ENCODE data around the gene APBB1IP.
"Not testable (repeated sequence)": the region's sequence is repeated elsewhere in the genome, so short reads cannot be mapped to it uniquely, and the experiment has no call there.

Gene APBB1IP

GRCh38 chr10:26441491-26442214, 3.5 kb downstream of the APBB1IP start:
- no peak for DNase-seq

GRCh38 chr10:26445411-26446031, 7.4 kb downstream of the APBB1IP start:
- no peak for DNase-seq

DNA sequence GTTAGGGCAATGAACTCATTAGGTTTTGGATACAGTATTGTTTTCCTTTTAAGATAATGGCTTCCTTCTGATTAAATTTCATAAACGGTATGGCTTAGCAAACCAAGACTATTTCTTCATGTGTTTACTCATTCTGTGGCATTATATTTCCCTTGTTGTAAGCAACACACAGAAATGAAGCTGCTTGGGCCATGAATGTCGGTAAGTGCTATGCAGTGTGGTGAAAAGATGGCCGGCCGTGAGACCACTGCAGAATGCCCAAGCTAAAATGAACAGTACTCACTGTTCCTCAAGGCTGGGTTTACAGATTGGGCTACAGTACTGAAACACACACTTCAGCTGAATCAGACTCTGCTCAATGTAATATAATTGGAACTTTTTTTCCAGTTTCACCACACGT, 8.1 kb downstream of the APBB1IP start:
- DNase-seq = no peak

DNA sequence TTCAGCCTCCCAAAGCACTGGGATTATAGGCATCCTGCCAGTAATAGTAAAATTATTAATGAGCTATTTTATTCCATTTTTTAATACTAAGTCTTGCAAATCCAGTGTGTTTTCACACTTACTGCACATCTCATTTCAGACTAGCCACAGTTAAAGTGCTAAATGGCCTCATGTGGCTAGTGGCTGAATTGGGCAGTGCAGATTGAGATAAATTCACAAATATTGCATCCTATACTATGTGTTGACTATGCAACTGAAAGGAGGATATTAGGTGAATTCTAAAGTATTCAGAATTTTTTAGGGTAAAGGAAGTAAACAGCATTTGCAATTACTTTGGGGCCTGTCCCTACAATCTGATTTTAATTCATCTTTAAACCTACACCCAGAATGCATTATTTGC, 10.2 kb downstream of the APBB1IP start:
- no peak for DNase-seq

DNA sequence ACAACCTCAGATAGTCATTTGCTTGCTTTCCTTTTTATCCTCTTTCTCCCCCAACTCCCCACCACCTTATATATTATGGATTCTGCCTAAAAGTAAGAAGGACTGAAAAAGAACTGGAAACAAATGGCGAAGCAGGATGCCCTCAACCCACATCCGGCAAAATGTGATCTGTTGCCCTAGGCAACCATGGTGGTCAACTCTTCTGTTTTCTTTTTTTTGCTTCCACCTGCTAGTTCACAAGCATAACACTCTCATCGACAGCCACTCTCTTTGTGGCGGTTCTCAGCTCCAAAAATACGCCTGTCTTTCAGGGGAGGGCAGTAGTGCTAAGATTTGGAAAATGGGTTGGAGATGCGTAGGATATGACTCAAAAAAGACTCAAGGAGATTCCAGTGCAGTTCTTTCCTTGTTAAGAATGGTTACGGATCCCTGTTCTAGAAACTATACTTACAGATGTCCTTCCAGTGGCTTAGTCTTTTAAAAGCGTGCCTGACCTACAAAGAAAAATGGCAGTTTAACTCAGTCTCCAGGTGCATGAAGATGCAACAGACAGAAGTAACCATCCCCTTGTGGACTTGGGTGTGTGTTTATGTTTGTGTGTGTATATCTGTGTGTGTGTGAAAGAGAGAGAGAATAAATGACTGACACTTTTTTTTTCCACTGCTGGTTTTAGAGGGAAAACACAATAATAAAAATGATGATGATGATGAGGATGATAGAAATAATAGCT, 10.7 kb downstream of the APBB1IP start:
- DNase-seq = no peak

GRCh38 chr10:26449726-26450125, 11.6 kb downstream of the APBB1IP start:
- no peak for DNase-seq

DNA sequence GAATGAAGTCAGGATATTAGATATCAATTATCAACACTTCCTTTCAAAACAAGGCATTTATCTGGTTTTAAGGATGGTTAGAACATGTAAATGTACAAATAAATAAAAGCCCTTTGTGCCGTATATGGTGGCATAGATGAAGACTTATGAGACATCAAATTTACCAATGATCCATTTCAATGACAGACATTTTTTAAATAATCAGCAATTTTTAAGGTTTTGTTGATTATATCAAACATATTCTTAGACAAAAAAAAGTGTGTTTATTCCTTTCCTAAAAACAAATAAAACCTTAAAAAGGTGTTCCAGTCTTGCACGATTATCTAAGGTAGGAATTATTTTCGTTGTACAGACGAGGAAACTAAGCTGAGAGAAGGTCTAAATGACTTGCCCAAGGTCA, 13.8 kb downstream of the APBB1IP start:
- no peak for DNase-seq

DNA sequence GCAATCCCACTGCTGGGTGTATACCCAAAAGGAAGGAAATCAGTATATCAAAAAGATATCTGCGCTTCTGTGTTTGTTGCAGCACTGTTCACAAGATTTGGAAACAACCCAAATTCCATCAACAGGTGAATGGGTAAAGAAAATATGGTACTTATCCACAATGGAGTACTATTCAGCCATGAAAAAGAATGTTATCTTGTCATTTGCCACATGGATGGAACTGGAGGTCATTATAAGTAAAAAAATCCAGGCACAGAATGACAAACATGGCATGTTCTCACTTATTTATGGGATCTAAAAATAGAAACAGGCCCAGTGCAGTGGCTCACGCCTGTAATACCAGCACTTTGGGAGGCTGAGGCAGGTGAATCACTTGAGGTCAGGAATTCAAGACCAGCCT, 15.7 kb downstream of the APBB1IP start:
- no peak for DNase-seq

DNA sequence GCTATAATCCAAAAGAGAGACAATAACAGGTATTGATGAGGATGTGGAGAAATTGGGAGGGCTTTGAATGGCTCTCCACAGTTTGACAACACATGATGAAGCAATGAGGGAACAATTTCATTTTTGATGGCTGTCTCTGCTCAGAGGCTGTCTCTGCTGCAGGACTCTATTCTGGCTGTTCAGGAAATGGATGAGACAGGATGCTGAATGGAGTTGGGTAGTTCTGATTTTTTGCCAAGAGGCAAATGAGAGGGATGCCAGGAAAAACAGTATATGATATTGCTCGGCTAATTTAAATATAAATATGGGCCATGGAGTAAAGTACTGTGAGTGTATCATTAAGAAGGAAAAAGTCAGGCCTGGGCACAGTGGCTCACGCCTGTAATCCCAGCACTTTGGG, 16.8 kb downstream of the APBB1IP start:
- no peak for DNase-seq

DNA sequence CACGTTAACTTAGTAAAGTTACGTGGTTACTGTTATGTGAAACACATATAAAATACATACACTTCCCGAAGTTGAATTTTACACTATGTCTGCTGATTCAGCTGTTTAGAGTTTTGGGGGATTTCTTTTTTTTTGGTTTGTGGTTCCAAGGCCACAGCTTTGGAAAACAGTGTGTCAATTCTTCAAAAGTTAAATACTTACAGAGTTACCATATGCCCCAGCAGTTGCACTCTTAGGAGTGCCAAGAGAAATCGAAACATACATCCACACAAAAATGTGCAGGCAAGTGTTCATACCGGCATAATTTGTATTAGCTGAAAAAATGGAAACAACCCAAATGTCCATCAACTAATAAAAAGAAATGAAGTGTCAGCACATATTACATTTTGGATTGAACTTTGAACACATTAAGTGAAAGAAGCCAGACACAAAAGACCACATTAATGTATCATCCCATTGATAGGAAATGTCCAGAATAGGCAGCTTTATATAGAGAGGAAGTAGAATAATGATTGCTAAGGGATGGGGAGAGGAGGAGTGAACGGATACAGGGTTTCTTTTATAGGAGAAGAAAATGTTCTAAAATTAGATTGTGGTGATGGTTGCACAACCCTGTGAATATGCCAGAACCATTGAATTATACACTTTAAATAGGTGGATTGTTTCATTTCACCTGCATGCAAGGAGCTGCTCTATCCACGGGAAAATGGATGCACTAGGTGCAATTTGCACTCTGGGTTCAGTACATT, 17.6 kb downstream of the APBB1IP start:
- DNase-seq = no peak

- DNase-seq = no peak
Observed at GRCh38 chr10:26457088-26457487, 18.9 kb downstream of the APBB1IP start.

DNA sequence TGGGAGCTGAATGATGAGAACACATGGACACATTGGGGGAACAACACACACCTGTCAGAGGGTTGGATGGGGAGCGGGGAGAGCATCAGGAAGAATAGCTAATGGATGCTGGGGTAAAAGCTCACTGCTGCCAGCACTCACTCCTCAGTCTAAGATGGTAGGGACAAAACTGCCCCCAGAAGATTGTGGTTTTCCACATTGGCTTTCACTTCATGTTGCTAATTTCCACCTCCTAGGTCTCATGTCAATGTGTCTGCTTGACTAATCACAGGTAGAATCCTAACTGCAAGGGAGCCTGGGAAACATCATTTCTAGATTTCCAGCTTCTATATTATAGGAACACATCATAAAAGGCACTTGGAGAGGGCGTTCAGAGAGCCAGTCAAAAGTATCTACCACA, 22.6 kb downstream of the APBB1IP start:
- DNase-seq = no peak

- DNase-seq = no peak
Observed at GRCh38 chr10:26463986-26464385, 25.8 kb downstream of the APBB1IP start.

DNA sequence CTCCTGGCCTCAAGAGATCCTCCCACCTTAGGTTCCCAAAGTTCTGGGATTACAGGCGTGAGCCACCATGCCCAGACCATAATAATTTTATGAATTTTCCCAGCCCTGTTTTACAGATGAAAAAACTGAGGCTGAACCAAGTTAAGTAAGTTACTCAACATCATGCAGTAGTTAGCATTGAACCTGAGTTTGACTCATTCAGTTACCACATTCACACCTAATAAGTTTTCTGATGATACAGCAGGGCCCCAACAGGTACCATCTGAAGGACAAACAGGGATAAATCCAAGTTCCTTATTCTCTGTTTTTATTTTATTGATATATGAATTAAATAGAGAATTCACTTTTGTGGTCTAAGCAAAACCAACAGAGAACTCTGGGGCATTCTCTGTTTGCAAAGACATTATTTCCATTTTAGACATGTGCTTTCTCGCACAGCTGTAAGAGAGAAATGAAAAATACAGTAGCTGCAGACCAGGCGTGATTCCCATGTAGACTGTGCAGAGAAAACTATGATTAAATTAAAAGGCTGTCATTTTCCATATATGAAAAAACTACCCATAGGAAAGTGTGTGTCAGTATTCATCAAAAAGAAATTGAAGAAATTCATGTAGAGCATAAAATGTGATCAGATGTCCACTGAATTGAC, 26.6 kb downstream of the APBB1IP start:
- no peak for DNase-seq

- not testable (repeated sequence) for DNase-seq
Observed at GRCh38 chr10:26466531-26466930, 28.4 kb downstream of the APBB1IP start.

GRCh38 chr10:26467639-26468038, 29.5 kb downstream of the APBB1IP start:
- DNase-seq = no peak

DNA sequence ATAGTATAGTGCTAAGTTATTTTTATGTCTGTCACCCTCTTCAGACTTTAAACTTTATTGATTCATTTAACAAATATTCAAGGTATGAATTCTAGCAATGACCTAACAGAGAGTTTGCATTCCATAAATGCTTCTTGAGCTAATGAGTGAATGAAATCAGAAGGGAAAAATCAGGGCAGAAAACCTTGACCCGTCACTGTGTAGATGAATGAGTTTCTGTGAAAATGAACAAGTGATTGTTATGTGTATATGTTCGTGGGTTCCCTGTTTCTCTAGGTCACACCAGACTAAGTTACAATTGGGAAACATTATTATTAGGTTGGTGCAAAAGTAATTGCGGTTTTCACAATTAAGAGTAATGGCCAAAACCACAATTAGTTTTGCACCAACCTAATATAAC, 30.1 kb downstream of the APBB1IP start:
- DNase-seq = no peak

DNA sequence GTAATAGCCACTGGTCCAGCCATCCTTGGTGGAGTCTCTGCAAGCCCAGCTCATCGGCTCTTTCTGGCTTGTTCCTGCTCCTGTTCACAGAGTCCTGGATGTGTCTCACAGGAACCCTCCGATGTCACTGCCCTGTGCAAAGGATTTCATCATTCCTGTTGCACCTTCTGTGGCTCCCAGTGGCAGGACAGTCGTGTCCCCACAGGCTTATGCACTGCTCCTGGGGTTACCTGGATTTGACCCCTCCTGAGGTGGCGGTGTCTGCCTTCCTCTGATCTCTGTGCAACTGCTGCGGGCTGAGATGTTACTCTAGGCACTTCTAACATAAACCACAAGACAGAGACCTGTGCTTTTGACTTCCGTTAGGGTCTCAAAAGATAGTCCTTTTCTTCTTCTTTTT, 30.6 kb downstream of the APBB1IP start:
- no peak for DNase-seq

GRCh38 chr10:26472492-26472778, 34.3 kb downstream of the APBB1IP start:
- DNase-seq = no peak

- no peak for DNase-seq
Observed at GRCh38 chr10:26474026-26474425, 35.9 kb downstream of the APBB1IP start.

DNA sequence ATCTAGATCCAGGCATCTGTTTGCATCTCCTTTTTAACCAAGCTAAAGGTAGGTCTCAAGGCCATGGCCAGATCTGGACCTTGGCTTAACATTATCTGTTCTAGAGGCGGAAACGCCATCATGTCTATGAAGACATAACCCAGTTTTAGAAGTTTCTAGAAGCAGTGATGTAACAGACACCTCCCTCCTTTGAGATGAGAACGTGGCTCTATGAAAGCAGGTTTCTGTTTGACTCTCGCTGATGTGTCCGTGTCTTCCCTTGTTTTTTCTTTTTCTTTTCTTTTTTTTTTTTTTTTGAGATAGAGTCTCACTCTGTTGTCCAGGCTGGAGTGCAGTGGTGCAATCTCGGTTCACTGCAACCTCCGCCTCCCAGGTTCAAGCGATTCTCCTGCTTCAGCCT, 36.7 kb downstream of the APBB1IP start:
- not testable (repeated sequence) for DNase-seq

GRCh38 chr10:26475386-26475785, 37.2 kb downstream of the APBB1IP start:
- DNase-seq = no peak

DNA sequence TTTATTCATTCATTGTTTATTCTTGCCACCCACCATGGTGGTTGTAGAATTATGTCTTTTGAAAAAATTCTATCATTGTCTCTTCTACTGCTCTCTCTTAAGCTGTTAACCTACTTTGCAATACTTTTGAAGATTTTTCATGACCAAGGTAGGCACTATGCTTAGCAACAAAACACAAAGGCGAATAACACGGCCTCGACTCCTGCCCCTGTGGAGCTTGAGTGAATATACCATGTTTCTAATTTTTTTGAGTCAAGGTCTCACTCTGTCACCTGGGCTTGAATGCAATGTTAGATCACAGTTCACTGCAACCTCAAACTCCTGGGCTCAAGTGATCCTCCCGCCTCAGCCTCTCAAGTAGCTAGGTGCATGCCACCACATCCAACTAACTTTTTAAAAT, 39.4 kb downstream of the APBB1IP start:
- DNase-seq = no peak
